Globus pallidus (tissue), 1 donor: ENCODE data around the gene PCDHGB5.
"Not testable (repeated sequence)": the region's sequence is repeated elsewhere in the genome, so short reads cannot be mapped to it uniquely, and the experiment has no call there.

ENCODE experiments used
- DNase-seq: peaks from one replicate; pipeline ENCODE4 v3.0.0-alpha.2; 2015; ENCODE audit warnings: low spot score

Gene PCDHGB5

GRCh38 chr5:141382469-141383294, 15.1 kb upstream of the PCDHGB5 start, which contains the start of gene PCDHGA7:
PCDHGA7 (plus strand) TSS chr5:141382742; CDS start chr5:141382900, 158 bp downstream.
- no peak for DNase-seq

GRCh38 chr5:141383345-141383744, 14.4 kb upstream of the PCDHGB5 start:
- DNase-seq = no peak

- no peak for DNase-seq
Observed at GRCh38 chr5:141384471-141385267, 13.1 kb upstream of the PCDHGB5 start.

- not testable (repeated sequence) for DNase-seq
Observed at GRCh38 chr5:141387557-141388311, 10.0 kb upstream of the PCDHGB5 start, which contains the start of gene PCDHGB4. PCDHGB4 (plus strand) TSS chr5:141387698; CDS start chr5:141387885, 187 bp downstream.

- DNase-seq = no peak
Observed at GRCh38 chr5:141388661-141389060, 9.1 kb upstream of the PCDHGB5 start.

- no peak for DNase-seq
Observed at GRCh38 chr5:141389153-141390042, 8.3 kb upstream of the PCDHGB5 start.

- no peak for DNase-seq
Observed at GRCh38 chr5:141392429-141393198, 5.1 kb upstream of the PCDHGB5 start, which contains the start of gene PCDHGA8. PCDHGA8 (plus strand) TSS chr5:141392633; CDS start chr5:141392814, 181 bp downstream.

GRCh38 chr5:141393267-141393666, 4.5 kb upstream of the PCDHGB5 start:
- no peak for DNase-seq

- DNase-seq = not testable (repeated sequence)
Observed at GRCh38 chr5:141394401-141395187, 3.2 kb upstream of the PCDHGB5 start.

- no peak for DNase-seq
Observed at GRCh38 chr5:141398608-141399007, 861 bp downstream of the PCDHGB5 start.

- no peak for DNase-seq
Observed at GRCh38 chr5:141399555-141400258, 2.0 kb downstream of the PCDHGB5 start.

GRCh38 chr5:141402553-141403243, 5.0 kb downstream of the PCDHGB5 start, which contains the start of gene PCDHGA9:
PCDHGA9 (plus strand) TSS chr5:141402778; CDS start chr5:141402953, 175 bp downstream.
- peak; percentile 21 for DNase-seq

- DNase-seq = no peak
Observed at GRCh38 chr5:141403387-141403786, 5.6 kb downstream of the PCDHGB5 start.

GRCh38 chr5:141407790-141408505, 10.2 kb downstream of the PCDHGB5 start, which contains the start of gene PCDHGB6:
PCDHGB6 (plus strand) TSS chr5:141408021; CDS start chr5:141408203, 182 bp downstream.
- DNase-seq = not testable (repeated sequence)

- no peak for DNase-seq
Observed at GRCh38 chr5:141409598-141410306, 12.0 kb downstream of the PCDHGB5 start.

GRCh38 chr5:141411575-141411974, 13.8 kb downstream of the PCDHGB5 start:
- DNase-seq = no peak
